ENCODE results near the gene ELFN2. TPM values are rescaled to one million over a fixed set of nuclear protein-coding genes. Genes with fewer than 3 reads are reported as not detected.

The ELFN2 gene
- total RNA-seq, 1 donor = under 0.01 TPM

DNA sequence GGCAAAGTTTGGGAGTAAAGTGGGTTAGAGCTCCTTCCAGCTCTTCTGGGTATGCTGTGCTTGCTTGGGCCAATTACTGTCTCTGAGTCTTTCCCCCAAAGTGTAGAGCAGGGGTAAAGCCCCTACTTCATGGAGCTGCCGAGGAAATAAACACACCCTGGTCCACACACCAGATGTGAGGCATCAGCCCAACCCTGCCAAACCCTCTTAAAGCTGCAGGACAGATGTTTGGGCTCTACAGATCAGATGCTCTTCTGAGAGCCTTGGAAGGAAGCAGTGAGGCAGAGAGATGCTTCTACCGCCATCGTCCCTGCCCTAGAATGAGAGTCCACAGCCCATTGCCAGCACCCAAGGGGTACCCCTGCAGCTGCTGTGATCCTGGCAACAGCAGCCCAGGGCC is 64.7 kb downstream of the ELFN2 start:
- Histone ChIP-seq H3K27me3 (ENCODE audit: insufficient read depth, low read length) (peaks cover 15% of the 10 kb centered on the region), H3K79me2 (ENCODE audit: insufficient read depth, low read length) (no peaks in the 10 kb centered on the region), H3K27ac (ENCODE audit: low read depth, low read length) (no peak overlapping the region), H2AFZ (ENCODE audit: low read length) (no peak overlapping the region), H3K36me3 (ENCODE audit: insufficient read depth, low read length) (no peaks in the 10 kb centered on the region), H3K4me3 (ENCODE audit: insufficient read depth, low read length) (no peak overlapping the region), H3K4me2 (ENCODE audit: insufficient read depth, low read length) (no peak overlapping the region), H3K4me1 (ENCODE audit: insufficient read depth, low read length) (no peaks in the 10 kb centered on the region), H3K9me3 (ENCODE audit: low read depth, low read length) (no peaks in the 10 kb centered on the region), H4K20me1 (ENCODE audit: insufficient read depth, low read length) (no peaks in the 10 kb centered on the region)
- TF ChIP-seq, protein P1, sequence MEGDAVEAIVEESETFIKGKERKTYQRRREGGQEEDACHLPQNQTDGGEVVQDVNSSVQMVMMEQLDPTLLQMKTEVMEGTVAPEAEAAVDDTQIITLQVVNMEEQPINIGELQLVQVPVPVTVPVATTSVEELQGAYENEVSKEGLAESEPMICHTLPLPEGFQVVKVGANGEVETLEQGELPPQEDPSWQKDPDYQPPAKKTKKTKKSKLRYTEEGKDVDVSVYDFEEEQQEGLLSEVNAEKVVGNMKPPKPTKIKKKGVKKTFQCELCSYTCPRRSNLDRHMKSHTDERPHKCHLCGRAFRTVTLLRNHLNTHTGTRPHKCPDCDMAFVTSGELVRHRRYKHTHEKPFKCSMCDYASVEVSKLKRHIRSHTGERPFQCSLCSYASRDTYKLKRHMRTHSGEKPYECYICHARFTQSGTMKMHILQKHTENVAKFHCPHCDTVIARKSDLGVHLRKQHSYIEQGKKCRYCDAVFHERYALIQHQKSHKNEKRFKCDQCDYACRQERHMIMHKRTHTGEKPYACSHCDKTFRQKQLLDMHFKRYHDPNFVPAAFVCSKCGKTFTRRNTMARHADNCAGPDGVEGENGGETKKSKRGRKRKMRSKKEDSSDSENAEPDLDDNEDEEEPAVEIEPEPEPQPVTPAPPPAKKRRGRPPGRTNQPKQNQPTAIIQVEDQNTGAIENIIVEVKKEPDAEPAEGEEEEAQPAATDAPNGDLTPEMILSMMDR (IDR thresholded peaks at IDR 0.05; ENCODE audit: extremely low read depth, low read depth, low read length) = no peak
- DNase-seq (ENCODE audit: insufficient read length, low spot score, missing footprints) = no peak

DNA sequence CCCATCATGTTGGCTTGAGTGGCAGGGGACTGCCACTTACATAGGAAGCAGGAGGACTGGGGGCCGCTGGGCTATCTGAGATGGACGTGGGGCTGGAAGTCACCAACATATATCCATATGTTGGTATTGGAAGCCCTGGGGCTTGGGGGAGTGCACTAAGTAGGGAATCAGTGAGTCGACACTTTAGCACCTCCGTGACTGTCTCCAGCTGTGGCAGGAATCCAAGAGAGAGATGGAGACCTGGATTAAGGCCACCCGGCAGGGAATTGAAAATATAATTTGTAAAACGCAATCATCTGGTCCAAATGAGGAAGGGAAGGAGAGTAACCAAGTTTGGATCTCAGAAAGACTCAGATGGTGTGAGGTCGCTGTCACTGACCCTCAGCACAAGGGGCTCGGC is 68.4 kb downstream of the ELFN2 start:
- Histone ChIP-seq H3K79me2 (ENCODE audit: insufficient read depth, low read length) (no peaks in the 10 kb centered on the region), H3K4me2 (ENCODE audit: insufficient read depth, low read length) (no peak overlapping the region), H3K36me3 (ENCODE audit: insufficient read depth, low read length) (no peaks in the 10 kb centered on the region), H4K20me1 (ENCODE audit: insufficient read depth, low read length) (no peaks in the 10 kb centered on the region), H3K4me3 (ENCODE audit: insufficient read depth, low read length) (no peak overlapping the region), H2AFZ (ENCODE audit: low read length) (no peak overlapping the region), H3K4me1 (ENCODE audit: insufficient read depth, low read length) (no peaks in the 10 kb centered on the region), H3K27ac (ENCODE audit: low read depth, low read length) (no peak overlapping the region), H3K9me3 (ENCODE audit: low read depth, low read length) (no peaks in the 10 kb centered on the region), H3K27me3 (ENCODE audit: insufficient read depth, low read length) (peaks cover 28% of the 10 kb centered on the region)
- TF ChIP-seq, protein P1 (IDR thresholded peaks at IDR 0.05; ENCODE audit: extremely low read depth, low read depth, low read length) = no peak
- DNase-seq (ENCODE audit: insufficient read length, low spot score, missing footprints) = no peak

DNA sequence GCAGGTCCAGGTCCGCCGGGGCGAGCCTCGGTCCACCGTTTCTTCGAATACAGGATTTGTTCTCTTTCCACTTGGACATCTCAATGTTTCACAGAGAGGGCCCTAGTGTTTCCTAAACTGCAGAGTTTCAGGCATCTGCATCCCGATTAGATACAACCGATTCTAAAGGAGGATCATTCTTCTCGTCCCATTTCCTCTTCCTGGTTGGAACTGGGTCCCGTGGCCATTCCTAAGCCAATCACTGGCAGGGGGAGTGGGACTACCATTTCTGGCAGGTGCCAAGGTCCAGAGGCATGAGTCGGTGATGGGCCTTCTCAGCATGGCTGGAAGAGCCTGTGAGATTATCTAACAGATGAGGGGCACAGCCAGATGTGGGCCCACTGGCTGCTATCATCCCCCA is 68.9 kb downstream of the ELFN2 start:
- Histone ChIP-seq H3K79me2 (ENCODE audit: insufficient read depth, low read length) (no peaks in the 10 kb centered on the region), H3K27me3 (ENCODE audit: insufficient read depth, low read length) (peaks cover 32% of the 10 kb centered on the region), H4K20me1 (ENCODE audit: insufficient read depth, low read length) (no peaks in the 10 kb centered on the region), H3K36me3 (ENCODE audit: insufficient read depth, low read length) (no peaks in the 10 kb centered on the region), H3K9me3 (ENCODE audit: low read depth, low read length) (no peaks in the 10 kb centered on the region), H3K4me1 (ENCODE audit: insufficient read depth, low read length) (no peaks in the 10 kb centered on the region), H3K4me3 (ENCODE audit: insufficient read depth, low read length) (no peak overlapping the region), H2AFZ (ENCODE audit: low read length) (no peak overlapping the region), H3K27ac (ENCODE audit: low read depth, low read length) (no peak overlapping the region), H3K4me2 (ENCODE audit: insufficient read depth, low read length) (no peak overlapping the region)
- no peak for DNase-seq (ENCODE audit: insufficient read length, low spot score, missing footprints)
- TF ChIP-seq, protein P1 (IDR thresholded peaks at IDR 0.05; ENCODE audit: extremely low read depth, low read depth, low read length) = no peak

DNA sequence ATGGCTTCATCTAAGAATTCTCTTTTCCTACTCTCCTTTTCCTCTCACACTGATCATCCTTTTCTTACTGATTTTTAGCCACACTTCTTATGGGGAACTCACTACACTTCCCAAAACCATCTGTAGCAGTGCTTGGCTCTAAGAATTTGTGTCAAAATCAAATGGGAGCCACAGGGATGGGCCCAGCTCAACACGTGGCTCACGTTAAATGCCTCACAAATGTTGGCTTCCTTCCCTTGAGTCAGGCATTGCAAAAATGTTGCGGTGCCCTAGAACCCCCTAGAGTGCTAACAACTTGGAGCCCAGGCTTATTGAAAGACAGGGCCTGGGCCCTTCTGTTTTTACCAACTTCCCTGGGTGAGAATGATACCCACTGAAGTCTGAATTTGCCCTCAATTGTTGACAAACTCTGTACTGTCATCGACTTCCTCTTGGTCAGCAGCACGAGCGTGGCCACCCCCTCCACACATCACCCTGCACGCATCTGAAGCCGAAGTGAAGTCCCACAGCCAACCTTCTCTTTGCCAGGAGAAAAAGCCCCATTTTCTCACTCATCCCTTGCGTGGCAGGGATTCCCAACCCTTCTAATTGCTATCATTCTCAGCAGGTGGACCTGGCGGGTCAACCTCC is 69.7 kb downstream of the ELFN2 start:
- no peak overlapping the region for H3K27ac ChIP-seq (ENCODE audit: low read depth, low read length)
- no peak overlapping the region for H3K4me3 ChIP-seq (ENCODE audit: insufficient read depth, low read length)
- H3K4me1 ChIP-seq (ENCODE audit: insufficient read depth, low read length) = no peaks in the 10 kb centered on the region
- DNase-seq (ENCODE audit: insufficient read length, low spot score, missing footprints) = no peak
- H3K4me2 ChIP-seq (ENCODE audit: insufficient read depth, low read length) = no peak overlapping the region
- no peaks in the 10 kb centered on the region for H3K36me3 ChIP-seq (ENCODE audit: insufficient read depth, low read length)
- no peaks in the 10 kb centered on the region for H3K9me3 ChIP-seq (ENCODE audit: low read depth, low read length)
- no peak overlapping the region for H2AFZ ChIP-seq (ENCODE audit: low read length)
- H4K20me1 ChIP-seq (ENCODE audit: insufficient read depth, low read length) = no peaks in the 10 kb centered on the region
- TF ChIP-seq, protein P1 (IDR thresholded peaks at IDR 0.05; ENCODE audit: extremely low read depth, low read depth, low read length) = no peak
- H3K79me2 ChIP-seq (ENCODE audit: insufficient read depth, low read length) = no peaks in the 10 kb centered on the region
- H3K27me3 ChIP-seq (ENCODE audit: insufficient read depth, low read length) = peaks cover 35% of the 10 kb centered on the region
